GM10248 (cell line): ENCODE measurements around the gene CIAO3.
"Not testable (repeated sequence)": the region's sequence is repeated elsewhere in the genome, so short reads cannot be mapped to it uniquely, and the experiment has no call there.

Experiments
- CTCF ChIA-PET: fragments of 300-600 bp; sonication (Branson Sonifier 250); formaldehyde crosslinking; extraction: SDS; loops from one replicate; lab custom pipeline; 2021; ENCODE audit warnings: antibody characterized with exemption; lab: Yijun Ruan, JAX
- POLR2A ChIA-PET: fragments of 350-650 bp; sonication (Branson Sonifier 250); formaldehyde crosslinking; extraction: SDS; loops from one replicate; lab custom pipeline; 2020; ENCODE audit warnings: antibody characterized with exemption; lab: Yijun Ruan, JAX
- DNase-seq: peaks from one replicate; pipeline ENCODE4 v3.0.0; 2012; ENCODE audit errors: extremely low spot score
- CTCF ChIP-seq: IDR thresholded peaks from 2 replicates; pipeline ENCODE4 v1.5.1; 2012; ENCODE audit warnings: mild to moderate bottlenecking, low read depth; ENCODE audit errors: extremely low read depth, missing control alignments, control extremely low read depth

CIAO3 gene

GRCh38 chr16:746637-747036, 5.8 kb upstream of the CIAO3 start:
- POLR2A ChIA-PET: no interaction called here
- TF ChIP-seq CTCF: no peak
- CTCF ChIA-PET: no interaction called here
- no peak for DNase-seq

DNA sequence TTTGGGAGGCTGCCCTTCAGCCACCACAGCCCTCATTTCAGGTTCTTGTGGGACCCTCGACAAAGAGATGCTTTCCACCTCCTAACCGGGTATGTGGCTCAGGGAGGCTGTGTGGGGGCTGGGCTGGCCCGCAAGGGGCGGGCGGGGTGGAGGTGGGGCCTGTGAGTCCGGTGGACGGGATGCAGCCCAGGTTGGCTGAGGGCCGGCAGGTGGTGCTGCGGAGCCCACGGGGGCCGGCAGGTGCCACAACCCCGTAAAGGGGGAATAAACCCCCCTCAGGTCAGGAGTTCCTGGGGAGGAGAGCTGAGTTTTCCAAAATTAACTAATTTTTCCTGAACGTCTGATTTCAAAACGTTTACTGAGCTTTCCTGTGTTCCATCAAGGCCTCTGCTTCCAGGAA, 4.9 kb upstream of the CIAO3 start:
- TF ChIP-seq CTCF: peak; percentile 44
- peak; percentile 71 for DNase-seq
- ChIA-PET CTCF (interaction anchor here (1.0 to 1.4 kb wide), 3 partner anchors 10 to 357 kb away, joined by 3 to 4 read pairs (median 3); no protein-coding TSS in a partner anchor), POLR2A (no interaction called here)

DNA sequence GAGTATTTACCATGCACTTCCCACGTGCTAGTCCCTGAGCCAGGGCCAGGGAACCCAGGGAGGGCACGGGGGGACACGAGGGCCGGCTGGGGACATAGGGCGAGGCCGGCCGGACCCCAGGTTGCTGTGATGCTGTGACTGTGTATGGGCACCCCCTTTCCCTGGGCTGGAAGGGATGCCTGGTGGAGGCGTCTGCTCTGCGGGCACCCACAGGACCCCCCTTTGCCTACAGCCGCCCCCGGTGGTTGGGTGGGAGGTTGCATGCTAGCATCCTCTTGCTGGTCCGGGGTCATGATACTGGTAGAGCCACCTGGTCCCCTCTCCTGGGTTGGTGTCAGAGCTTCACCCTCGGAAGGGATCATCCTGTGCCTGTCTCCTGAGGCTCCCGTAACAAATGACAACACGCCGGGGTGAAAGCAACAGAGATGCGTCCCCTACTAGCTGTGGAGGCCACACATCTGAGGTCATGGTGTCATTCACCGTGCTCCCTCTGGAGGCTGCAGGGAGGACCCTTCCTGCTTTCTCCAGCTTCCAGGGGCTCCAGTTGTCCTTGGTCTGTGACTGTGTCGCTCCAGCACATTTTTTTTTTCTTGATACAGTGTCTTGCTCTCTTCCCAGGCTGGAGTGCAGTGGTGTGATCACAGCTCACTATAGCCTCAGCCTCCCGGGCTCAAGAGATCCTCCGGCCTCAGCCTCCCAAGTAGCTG, 3.1 kb upstream of the CIAO3 start:
- no peak for TF ChIP-seq CTCF
- ChIA-PET CTCF (interaction anchor here (1.0 to 5.0 kb wide), 4 partner anchors 24 to 41 kb away, joined by 4 to 15 read pairs (median 6); partner anchors contain the start of gene ANTKMT), POLR2A (no interaction called here)
- no peak for DNase-seq

DNA sequence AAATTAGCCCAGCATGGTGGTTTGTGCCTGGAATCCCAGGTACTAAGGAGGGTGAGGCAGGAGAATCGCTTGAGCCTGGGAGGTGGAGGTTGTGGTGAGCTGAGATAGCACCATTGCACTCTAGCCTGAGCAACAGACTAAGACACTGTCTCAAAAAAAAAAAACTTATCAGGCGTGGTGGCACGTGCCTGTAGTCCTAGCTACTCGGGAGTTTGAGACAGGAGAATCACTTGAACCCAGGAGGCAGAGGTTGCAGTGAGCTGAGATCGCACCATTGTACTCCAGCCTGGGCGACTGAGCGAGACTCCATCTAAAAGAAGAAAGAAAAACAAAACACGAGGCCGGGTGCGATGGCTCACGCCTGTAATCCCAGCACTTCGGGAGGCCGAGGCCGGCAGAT, 2.1 kb upstream of the CIAO3 start:
- DNase-seq, POLR2A ChIA-PET: not testable (repeated sequence)
- CTCF ChIA-PET: interaction anchor here (1.0 to 5.0 kb wide), 5 partner anchors 13 to 42 kb away, joined by 4 to 15 read pairs (median 6); partner anchors contain the start of gene ANTKMT

DNA sequence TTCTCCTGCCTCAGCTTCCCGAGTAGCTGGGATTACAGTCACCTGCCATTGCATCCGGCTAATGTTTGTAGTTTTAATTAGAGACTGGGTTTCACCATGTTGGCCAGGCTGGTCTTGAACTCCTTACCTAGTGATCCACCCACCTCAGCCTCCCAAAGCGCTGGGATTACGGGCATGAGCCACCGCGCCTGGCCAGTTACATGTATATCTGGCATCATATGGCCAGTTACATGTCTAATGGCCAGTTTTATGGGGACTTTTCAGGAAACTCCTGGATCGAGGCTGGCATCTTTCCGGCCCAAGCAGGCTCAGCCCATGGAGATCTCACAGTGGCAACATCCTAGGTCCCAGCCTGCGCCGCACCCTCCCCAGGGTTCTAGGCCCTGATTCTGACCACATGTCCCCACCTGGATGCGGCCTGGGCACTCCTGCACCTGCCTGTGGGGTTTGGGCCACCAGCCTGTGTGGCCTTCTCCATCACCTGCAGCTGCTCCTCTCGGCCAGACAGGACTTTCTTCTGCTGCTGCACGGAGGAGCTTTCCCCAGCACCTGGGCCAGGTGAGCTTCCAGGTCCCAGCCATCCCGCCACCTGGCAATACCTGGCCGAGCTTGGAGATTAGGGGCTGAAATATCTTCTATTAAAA, 1.3 kb upstream of the CIAO3 start:
- DNase-seq: no peak
- no peak for TF ChIP-seq CTCF
- ChIA-PET CTCF (interaction anchor here (0.8 to 5.0 kb wide), 5 partner anchors 12 to 43 kb away, joined by 3 to 15 read pairs (median 6); no protein-coding TSS in a partner anchor), POLR2A (interaction anchor here (0.7 kb wide), 1 partner anchor 314 kb away, joined by 5 read pairs; no protein-coding TSS in a partner anchor)

DNA sequence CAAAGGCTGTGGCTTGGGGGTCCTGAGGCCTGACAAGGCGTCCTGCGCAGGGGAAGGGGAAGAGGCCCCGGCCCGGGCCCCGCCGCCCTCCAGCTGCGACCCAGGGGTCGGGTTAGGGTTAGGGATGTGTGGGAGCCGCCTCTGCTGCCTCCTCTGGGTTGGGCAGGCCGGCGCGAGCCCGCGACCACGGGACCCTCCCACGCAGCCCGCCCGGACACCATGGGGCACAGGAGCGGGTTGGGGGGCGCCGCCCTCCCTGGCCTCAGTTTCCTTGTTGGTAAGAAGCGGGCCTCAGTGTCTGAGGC, 386 bp downstream of the CIAO3 start:
- TF ChIP-seq CTCF: no peak
- CTCF ChIA-PET: interaction anchor here (0.7 to 5.0 kb wide), 12 partner anchors 9 to 64 kb away, joined by 3 to 15 read pairs (median 6); partner anchors contain the start of genes CHTF18, METRN and RPUSD1
- POLR2A ChIA-PET: no interaction called here
- no peak for DNase-seq
